GM12891 (cell line): ENCODE data around the gene ZNF135.

Experiments
- DNase-seq: peaks from one replicate; pipeline ENCODE4 v3.0.0; 2011; ENCODE audit warnings: low spot score; ENCODE audit not compliant: insufficient read length
- FAIRE-seq: peaks from 2 replicates; lab custom pipeline; 2011; peaks lifted over from hg19 to GRCh38; lab: Jason Lieb, UNC
- PAX5 ChIP-seq: IDR thresholded peaks from 2 replicates; pipeline ENCODE4 v1.6.1; 2011; ENCODE audit warnings: low read length, moderate library complexity, mild to moderate bottlenecking; ENCODE audit not compliant: insufficient read depth, severe bottlenecking
- POLR2A ChIP-seq: IDR thresholded peaks from 2 replicates; pipeline ENCODE4 v1.6.1; 2011; ENCODE audit warnings: low read depth, low read length, control low read depth
- POLR2AphosphoS5 ChIP-seq: IDR thresholded peaks from 2 replicates; pipeline ENCODE4 v1.6.1; 2011; ENCODE audit warnings: low read depth, low read length, control low read depth
- POU2F2 ChIP-seq: IDR thresholded peaks from 2 replicates; pipeline ENCODE4 v1.6.1; 2011; ENCODE audit warnings: low read depth, mild to moderate bottlenecking, control low read depth, low read length, moderate library complexity
- SPI1 ChIP-seq: IDR thresholded peaks from 2 replicates; pipeline ENCODE4 v1.6.1; 2011; ENCODE audit warnings: low read depth, low read length, control low read depth
- TAF1 ChIP-seq: IDR thresholded peaks from 2 replicates; pipeline ENCODE4 v1.6.1; 2011; ENCODE audit warnings: low read depth, low read length, control low read depth

ZNF135 gene

GRCh38 chr19:58058467-58058866 is 615 bp upstream of the ZNF135 start:
- no peak for FAIRE-seq
- no peak for TF ChIP-seq POU2F2
- TF ChIP-seq POLR2A = no peak
- no peak for TF ChIP-seq SPI1
- no peak for TF ChIP-seq POLR2AphosphoS5
- no peak for TF ChIP-seq PAX5
- no peak for TF ChIP-seq TAF1
- DNase-seq = no peak

DNA sequence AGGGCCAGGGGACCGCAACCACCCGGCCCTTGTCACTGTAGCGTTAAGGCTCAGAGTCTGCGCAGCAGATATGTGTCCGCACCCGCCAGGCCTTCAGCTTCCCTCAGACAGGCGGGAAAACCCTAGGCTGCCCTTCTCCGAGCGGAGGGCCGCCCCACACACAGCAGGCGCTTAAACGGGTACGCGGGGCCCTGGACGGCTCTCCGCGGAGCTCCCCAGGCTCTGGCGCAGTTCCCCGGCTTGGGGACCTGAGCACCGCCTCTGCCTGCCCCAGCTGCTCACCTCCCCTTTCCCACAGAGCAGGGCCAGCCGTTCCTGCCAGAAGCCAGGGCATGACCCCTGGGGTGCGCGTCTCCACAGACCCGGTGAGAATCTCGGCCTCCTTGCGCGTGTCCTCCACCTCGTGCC is 593 bp downstream of the ZNF135 start:
- DNase-seq (no peak), FAIRE-seq (no peak)
- TF ChIP-seq POLR2AphosphoS5 (no peak), POU2F2 (no peak), SPI1 (no peak)

DNA sequence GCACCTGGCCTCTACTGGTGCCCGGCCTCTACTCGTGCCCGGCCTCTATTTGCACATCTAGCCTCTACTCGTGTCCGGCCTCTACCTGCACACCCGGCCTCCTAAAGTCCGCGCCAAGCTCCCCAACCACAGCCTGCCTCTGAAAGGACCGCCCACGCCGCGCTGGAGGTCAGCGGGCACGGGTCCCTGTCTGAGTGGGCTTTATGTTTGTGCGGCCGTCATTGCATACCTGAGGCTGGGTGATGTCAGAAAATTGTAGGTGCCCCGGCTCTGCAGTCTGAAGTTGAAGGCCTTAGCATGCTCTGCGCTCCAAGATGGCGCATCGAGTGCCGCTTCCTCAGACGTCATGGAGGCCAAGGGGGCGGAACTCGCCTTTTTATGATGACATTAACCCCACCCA is 1.1 kb downstream of the ZNF135 start:
- DNase-seq (no peak), FAIRE-seq (no peak)
- no peak for TF ChIP-seq PAX5
- no peak for TF ChIP-seq POU2F2
- no peak for TF ChIP-seq POLR2AphosphoS5
- no peak for TF ChIP-seq SPI1
- no peak for TF ChIP-seq TAF1
- no peak for TF ChIP-seq POLR2A

DNA sequence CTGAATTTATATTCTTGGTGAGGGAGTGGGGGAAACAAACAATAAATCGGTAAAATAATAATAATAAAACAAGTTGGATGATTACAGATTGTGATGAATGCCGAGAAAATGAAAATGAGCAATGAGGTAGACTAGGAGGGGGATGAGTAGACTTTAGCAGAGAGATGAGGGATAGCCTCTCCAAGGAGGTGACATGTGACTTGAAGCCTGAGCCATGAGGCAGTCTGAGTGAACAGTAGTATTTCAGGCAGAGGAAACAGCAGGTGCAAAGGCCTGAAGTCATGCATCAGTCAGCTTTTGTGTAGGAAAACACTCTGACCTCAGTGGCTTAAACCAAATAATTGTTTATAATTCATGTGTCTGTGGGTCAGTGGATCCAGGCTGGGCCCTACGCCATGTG is 4.6 kb downstream of the ZNF135 start:
- no peak for FAIRE-seq
- TF ChIP-seq POLR2AphosphoS5 = no peak
- TF ChIP-seq PAX5 = no peak
- no peak for TF ChIP-seq POLR2A
- no peak for TF ChIP-seq TAF1
- no peak for TF ChIP-seq POU2F2
- no peak for TF ChIP-seq SPI1
- DNase-seq = no peak

GRCh38 chr19:58067240-58067912 is 8.3 kb downstream of the ZNF135 start:
- no peak for FAIRE-seq
- no peak for DNase-seq
- TF ChIP-seq SPI1 (no peak), PAX5 (no peak), POU2F2 (no peak), TAF1 (no peak), POLR2AphosphoS5 (no peak), POLR2A (no peak)

DNA sequence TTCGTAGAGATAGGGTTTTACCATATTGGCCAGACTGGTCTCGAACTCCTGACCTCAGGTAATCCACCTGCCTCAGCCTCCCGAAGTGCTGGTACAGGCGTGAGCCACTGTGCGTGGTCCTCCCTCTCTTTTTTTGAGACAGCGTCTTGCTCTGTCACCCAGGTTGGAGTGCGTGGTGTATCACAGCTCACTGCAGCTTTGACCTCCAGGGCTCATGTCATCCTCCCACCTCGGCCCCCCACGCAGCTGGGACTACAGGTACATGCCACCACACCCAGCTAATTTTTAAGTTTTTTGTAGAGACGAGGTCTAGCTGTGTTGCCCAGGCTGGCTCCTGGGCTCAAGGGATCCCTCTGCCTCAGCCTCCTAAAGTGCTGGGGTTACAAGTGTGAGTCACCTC is 20.7 kb downstream of the ZNF135 start:
- no peak for TF ChIP-seq POU2F2
- no peak for TF ChIP-seq SPI1
- TF ChIP-seq POLR2AphosphoS5 = no peak
- TF ChIP-seq POLR2A = no peak
- TF ChIP-seq TAF1 = no peak
- TF ChIP-seq PAX5 = no peak
- no peak for FAIRE-seq
- DNase-seq = no peak

DNA sequence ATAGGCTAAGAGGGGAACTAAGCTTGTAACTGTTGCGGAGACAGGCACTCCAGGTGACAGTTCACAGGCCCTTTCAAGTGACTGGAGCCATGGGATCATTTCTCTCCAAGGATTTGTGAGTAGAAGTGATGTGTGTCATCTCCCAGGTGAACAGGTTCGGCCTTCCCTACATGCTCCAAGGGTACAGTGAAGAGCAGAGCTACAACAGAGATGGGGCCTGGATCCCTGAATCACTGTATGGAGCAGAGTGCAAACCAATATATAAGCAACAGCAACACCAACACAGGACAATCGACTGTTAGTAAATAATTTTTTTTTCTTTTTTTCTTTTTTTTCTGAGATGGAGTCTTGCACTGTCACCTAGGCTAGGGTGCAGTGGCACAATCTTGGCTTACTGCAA is 23.9 kb downstream of the ZNF135 start:
- no peak for FAIRE-seq
- no peak for TF ChIP-seq POLR2A
- TF ChIP-seq POU2F2 = no peak
- TF ChIP-seq SPI1 = no peak
- no peak for TF ChIP-seq POLR2AphosphoS5
- no peak for TF ChIP-seq PAX5
- no peak for TF ChIP-seq TAF1
- no peak for DNase-seq

DNA sequence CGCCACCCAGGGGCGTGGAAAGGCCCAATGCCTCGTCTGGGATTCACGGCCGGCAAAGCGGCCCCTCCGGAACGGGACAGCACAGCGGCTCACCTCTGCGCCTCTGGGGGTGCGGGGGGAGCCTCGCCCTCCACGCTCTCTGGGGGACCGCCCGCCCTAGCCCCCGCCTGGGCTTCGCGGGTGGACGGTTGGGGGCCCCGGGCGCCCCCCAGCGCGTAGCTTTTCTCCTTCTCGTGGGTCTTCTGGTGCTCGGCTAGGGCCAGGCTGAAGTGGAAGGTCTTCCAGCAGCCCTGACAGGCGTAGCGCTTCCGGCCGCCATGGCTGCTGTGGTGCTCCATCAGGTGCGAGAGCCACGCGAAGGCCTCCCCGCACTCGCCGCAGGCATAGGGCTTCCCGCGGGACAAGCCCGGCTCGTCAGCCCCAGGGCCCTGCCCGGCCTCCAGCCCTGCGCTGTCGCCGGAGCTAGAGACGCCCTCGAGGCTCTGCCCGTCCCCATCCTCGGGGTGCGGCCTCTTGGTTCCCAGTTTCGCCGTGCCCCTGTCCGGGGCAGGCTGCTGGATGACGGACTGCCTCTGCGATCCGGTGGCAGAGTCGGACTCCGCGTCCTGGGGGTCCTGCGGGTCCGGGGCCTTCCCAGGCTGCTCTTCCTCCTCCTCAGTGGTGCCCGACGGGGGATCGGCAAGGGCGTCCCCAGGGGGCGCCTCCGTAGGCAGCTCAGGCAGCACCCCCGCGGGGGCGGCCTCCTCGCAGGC is 25.7 kb downstream of the ZNF135 start:
- TF ChIP-seq PAX5 (no peak), POLR2AphosphoS5 (no peak), TAF1 (no peak), SPI1 (no peak), POU2F2 (no peak)
- FAIRE-seq = no peak
- no peak for DNase-seq

DNA sequence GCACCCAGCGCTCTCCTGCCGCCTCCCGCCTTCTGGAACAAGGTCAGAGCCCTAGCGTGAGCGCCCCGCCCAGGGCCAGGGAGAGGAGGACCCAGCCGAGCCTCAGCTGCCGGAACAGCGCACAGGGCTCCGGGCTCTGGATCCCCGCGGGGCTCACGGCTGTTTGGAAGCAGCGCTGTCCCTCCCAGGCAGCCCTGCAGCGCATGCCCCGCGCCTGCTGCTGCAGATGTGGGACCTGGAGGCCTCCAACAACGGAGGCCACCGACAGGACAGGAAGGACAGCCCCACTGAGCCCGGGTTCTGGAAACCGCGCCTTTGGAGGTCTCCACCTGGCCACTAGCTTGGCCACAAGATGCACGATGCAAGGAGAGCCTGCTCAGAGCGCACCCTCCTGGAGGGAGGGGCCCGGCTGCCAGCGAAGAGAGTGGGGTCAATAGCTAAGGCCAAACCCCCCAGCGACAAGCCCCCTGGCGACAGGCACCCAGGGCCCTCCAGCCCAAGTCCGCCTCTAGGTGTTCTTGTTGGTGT is 26.3 kb downstream of the ZNF135 start:
- FAIRE-seq = no peak
- no peak for TF ChIP-seq TAF1
- no peak for TF ChIP-seq POLR2AphosphoS5
- TF ChIP-seq POLR2A = no peak
- TF ChIP-seq SPI1 = no peak
- no peak for TF ChIP-seq PAX5
- no peak for TF ChIP-seq POU2F2
- DNase-seq = no peak
